H9 (cell line): ENCODE data around the gene RHBDD1. TPM values are rescaled to one million over a fixed set of nuclear protein-coding genes. Genes with fewer than 3 reads are reported as not detected.

ENCODE experiments used
- DNase-seq: peaks from one replicate; pipeline ENCODE4 v3.0.0-alpha.2; 2017
- H2AFZ ChIP-seq: one replicate; pipeline ENCODE4 v1.6.1; 2013; ENCODE audit warnings: mild to moderate bottlenecking, low read length, control low read depth, moderate library complexity
- H2AK5ac ChIP-seq: 2 replicates; pipeline ENCODE4 v1.6.1; 2013; ENCODE audit warnings: low read length, control low read depth, mixed read lengths; ENCODE audit not compliant: insufficient read length
- H2BK120ac ChIP-seq: one replicate; pipeline ENCODE4 v1.6.1; 2013; ENCODE audit warnings: low read depth, mild to moderate bottlenecking, low read length, control low read depth, inconsistent platforms; ENCODE audit not compliant: poor library complexity, severe bottlenecking
- H2BK12ac ChIP-seq: 2 replicates; pipeline ENCODE4 v1.6.1; 2013; ENCODE audit warnings: low read length, control low read depth, mixed read lengths, low read depth; ENCODE audit not compliant: insufficient read length
- H2BK15ac ChIP-seq: 2 replicates; pipeline ENCODE4 v1.6.1; 2013; ENCODE audit warnings: low read depth, low read length, control low read depth
- H2BK20ac ChIP-seq: one replicate; pipeline ENCODE4 v1.6.1; 2013; ENCODE audit warnings: low read depth, mild to moderate bottlenecking, low read length, control low read depth, inconsistent platforms; ENCODE audit not compliant: poor library complexity, severe bottlenecking
- H2BK5ac ChIP-seq: 2 replicates; pipeline ENCODE4 v1.6.1; 2013; ENCODE audit warnings: low read length, control low read depth, mixed read lengths; ENCODE audit not compliant: insufficient read length
- H3K14ac ChIP-seq: 2 replicates; pipeline ENCODE4 v1.6.1; 2013; ENCODE audit warnings: low read length, control low read depth; ENCODE audit not compliant: insufficient read depth
- H3K18ac ChIP-seq: 2 replicates; pipeline ENCODE4 v1.6.1; 2013; ENCODE audit warnings: low read depth, mild to moderate bottlenecking, mixed read lengths, low read length, control low read depth; ENCODE audit not compliant: insufficient read length
- H3K23ac ChIP-seq: 2 replicates; pipeline ENCODE4 v1.6.1; 2013; ENCODE audit warnings: low read length, control low read depth, mixed read lengths, low read depth; ENCODE audit not compliant: insufficient read length
- H3K23me2 ChIP-seq: 2 replicates; pipeline ENCODE4 v1.6.1; 2013; ENCODE audit warnings: low read depth, mild to moderate bottlenecking, mixed read lengths, low read length, control low read depth; ENCODE audit not compliant: insufficient read length, poor library complexity, severe bottlenecking
- H3K27ac ChIP-seq: 2 replicates; pipeline ENCODE4 v1.5.1; 2013; ENCODE audit warnings: low read length, control low read depth, mixed read lengths, low read depth; ENCODE audit not compliant: insufficient read length
- H3K27me3 ChIP-seq: 2 replicates; pipeline ENCODE4 v1.6.1; 2013; ENCODE audit warnings: low read length, control low read depth, inconsistent platforms; ENCODE audit not compliant: insufficient read depth
- H3K4ac ChIP-seq: 2 replicates; pipeline ENCODE4 v1.6.1; 2013; ENCODE audit warnings: low read depth, mild to moderate bottlenecking, control low read depth, inconsistent platforms, low read length, moderate library complexity
- H3K4me1 ChIP-seq: 2 replicates; pipeline ENCODE4 v1.6.1; 2013; ENCODE audit warnings: low read length, control low read depth, inconsistent platforms; ENCODE audit not compliant: insufficient read depth
- H3K4me2 ChIP-seq: 2 replicates; pipeline ENCODE4 v1.6.1; 2013; ENCODE audit warnings: low read length, control low read depth, mixed read lengths; ENCODE audit not compliant: insufficient read length, insufficient read depth
- H3K56ac ChIP-seq: 2 replicates; pipeline ENCODE4 v1.6.1; 2013; ENCODE audit warnings: low read depth, mild to moderate bottlenecking, mixed read lengths, low read length, control low read depth; ENCODE audit not compliant: insufficient read length
- H3K79me1 ChIP-seq: 2 replicates; pipeline ENCODE4 v1.6.1; 2013; ENCODE audit warnings: low read depth, mild to moderate bottlenecking, moderate library complexity, low read length, control low read depth, inconsistent platforms; ENCODE audit not compliant: insufficient read depth, poor library complexity, severe bottlenecking
- H3K79me2 ChIP-seq: 2 replicates; pipeline ENCODE4 v1.6.1; 2013; ENCODE audit warnings: low read length, control low read depth, inconsistent platforms; ENCODE audit not compliant: insufficient read depth
- H3K9ac ChIP-seq: 2 replicates; pipeline ENCODE4 v1.6.1; 2013; ENCODE audit warnings: low read length, control low read depth, mixed read lengths; ENCODE audit not compliant: insufficient read length; ENCODE audit errors: extremely low read depth
- H3K9me3 ChIP-seq: one replicate; pipeline ENCODE4 v1.6.1; 2013; ENCODE audit warnings: low read depth, low read length, inconsistent platforms; ENCODE audit not compliant: control insufficient read depth
- H3T11ph ChIP-seq: one replicate; pipeline ENCODE4 v1.6.1; 2013; ENCODE audit warnings: mild to moderate bottlenecking, low read length, control low read depth, inconsistent platforms
- H4K20me1 ChIP-seq: one replicate; pipeline ENCODE4 v1.6.1; 2013; ENCODE audit not compliant: control insufficient read depth, insufficient read length, insufficient read depth
- H4K5ac ChIP-seq: 2 replicates; pipeline ENCODE4 v1.6.1; 2013; ENCODE audit warnings: low read depth, mild to moderate bottlenecking, mixed read lengths, low read length, control low read depth; ENCODE audit not compliant: insufficient read length
- H4K8ac ChIP-seq: replicated peaks from 2 replicates; pipeline ENCODE4 v1.6.1; 2013; ENCODE audit warnings: low read length, control low read depth, mixed read lengths, low read depth; ENCODE audit not compliant: insufficient read length
- H4K91ac ChIP-seq: 2 replicates; pipeline ENCODE4 v1.6.1; 2013; ENCODE audit warnings: low read depth, mild to moderate bottlenecking, moderate library complexity, mixed read lengths, low read length, control low read depth; ENCODE audit not compliant: insufficient read length
- H3K27ac Mint-ChIP-seq, 3 experiments: 2 replicates in 2 of 3; 3 replicates in 1 of 3; pipeline ENCODE4 v1.8.0; 2020 to 2021; ENCODE audit warnings: mixed read lengths in 3 of 3, mild to moderate bottlenecking in 1 of 3, moderate library complexity in 1 of 3
- H3K27me3 Mint-ChIP-seq: 2 replicates; pipeline ENCODE4 v1.8.0; 2021; ENCODE audit warnings: low read depth, mild to moderate bottlenecking, moderate library complexity, mixed read lengths
- H3K36me3 Mint-ChIP-seq, 3 experiments: 2 replicates in 2 of 3; 3 replicates in 1 of 3; pipeline ENCODE4 v1.8.0; 2020 to 2021; ENCODE audit warnings: low read depth in 3 of 3, mixed read lengths in 3 of 3; ENCODE audit not compliant: insufficient read depth in 1 of 3
- H3K4me1 Mint-ChIP-seq, 2 experiments: 2 replicates each; pipeline ENCODE4 v1.8.0; 2020; ENCODE audit warnings: mixed read lengths in 2 of 2
- H3K4me3 Mint-ChIP-seq, 2 experiments: 2 replicates in 1 of 2; 3 replicates in 1 of 2; pipeline ENCODE4 v1.8.0; 2020 to 2021; ENCODE audit warnings: mild to moderate bottlenecking in 2 of 2, mixed read lengths in 2 of 2, moderate library complexity in 1 of 2
- H3K9me3 Mint-ChIP-seq, 2 experiments: 2 replicates in 1 of 2; 3 replicates in 1 of 2; pipeline ENCODE4 v1.8.0; 2020; ENCODE audit warnings: mild to moderate bottlenecking in 2 of 2, mixed read lengths in 2 of 2, moderate library complexity in 1 of 2
- WGBS: extraction: QIAGEN DNeasy Blood & Tissue Kit; methylation state at CpG from one replicate; pipeline ENCODE4 v1.1.7; 2013; ENCODE audit warnings: missing lambda C conversion rate, low lambda C conversion rate, mixed read lengths; ENCODE audit not compliant: insufficient read length; ENCODE audit errors: extremely low coverage; 5-methylcytosine and 5-hydroxymethylcytosine counted together
- total RNA-seq: library from RNA; stranded (reverse); gene quantifications from 2 replicates; pipeline ENCODE4 v1.2.1, GENCODE V29; 2021
- TF ChIP-seq, protein P1 (sequence below): fragments of 200-600 bp; sonication (generic); conservative IDR thresholded peaks from 3 replicates; pipeline ENCODE4 v1.8.0; 2021; ENCODE audit warnings: antibody characterized with exemption, mild to moderate bottlenecking

The RHBDD1 gene
- total RNA-seq, 1 experiment from 2014 or later, result 24.9 TPM

DNA sequence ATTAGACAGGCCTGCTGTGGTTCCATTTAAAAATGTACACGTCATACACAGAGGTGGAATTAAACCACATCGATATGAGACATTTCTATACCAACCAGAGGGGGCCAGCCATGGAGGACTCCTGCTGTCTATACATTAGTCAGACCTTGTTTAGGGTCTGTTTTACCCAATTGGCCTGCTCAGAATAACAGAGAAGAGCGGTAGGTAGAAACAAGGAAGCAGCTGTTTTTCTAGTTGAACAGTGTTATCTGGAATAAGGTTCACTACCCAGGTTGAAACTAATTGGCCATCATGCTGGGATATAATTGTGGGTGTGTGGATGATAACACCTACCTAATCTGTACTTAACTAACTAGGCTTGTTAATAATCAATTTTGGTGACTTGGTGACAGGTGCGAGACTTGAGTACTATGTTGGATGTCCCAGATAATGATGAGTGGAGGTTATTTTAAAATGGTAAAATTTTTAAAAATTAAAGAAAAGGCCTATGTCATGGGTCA, 47.5 kb downstream of the RHBDD1 start:
- Histone ChIP-seq H2BK15ac (no peak overlapping the region), H2BK20ac (no peak overlapping the region), H3K79me2 (no peaks in the 10 kb centered on the region), H3K27ac (no peak overlapping the region), H4K5ac (no peak overlapping the region), H3K56ac (no peak overlapping the region), H2BK120ac (no peak overlapping the region), H4K8ac (no peak overlapping the region), H3K4me2 (no peak overlapping the region), H2BK12ac (no peak overlapping the region), H3K23me2 (no peaks in the 10 kb centered on the region), H3K23ac (no peak overlapping the region), H3K9ac (no peak overlapping the region), H3K14ac (no peak overlapping the region), H3K4ac (no peak overlapping the region), H3K79me1 (no peaks in the 10 kb centered on the region), H2AK5ac (no peak overlapping the region), H4K91ac (no peak overlapping the region), H3K27me3 (no peaks in the 10 kb centered on the region), H3K18ac (no peak overlapping the region), H2AFZ (no peak overlapping the region), H3K4me1 (no peaks in the 10 kb centered on the region), H2BK5ac (no peak overlapping the region), H3T11ph (no peak overlapping the region), H3K9me3 (no peaks in the 10 kb centered on the region), H4K20me1 (no peaks in the 10 kb centered on the region)
- Mint-ChIP-seq H3K27me3 (no peaks in the 10 kb centered on the region), H3K4me1 (no peaks in the 10 kb centered on the region), H3K4me3 (no peak overlapping the region), H3K36me3 (peaks cover 0 to 5% (median 0%) of the 10 kb centered on the region in 3 experiments; a peak in 2 of 7 replicates), H3K9me3 (peaks cover 0 to 3% of the 10 kb centered on the region in 2 experiments; a peak in 1 of 5 replicates), H3K27ac (0 out of 7 replicates have a peak overlapping the region, but pooled peaks of 1 of the 3 experiments have one; percentile 63)
- no peak for DNase-seq
- WGBS, result no CpG with 5 or more reads among the region's 4 CpGs
- TF ChIP-seq, protein P1, sequence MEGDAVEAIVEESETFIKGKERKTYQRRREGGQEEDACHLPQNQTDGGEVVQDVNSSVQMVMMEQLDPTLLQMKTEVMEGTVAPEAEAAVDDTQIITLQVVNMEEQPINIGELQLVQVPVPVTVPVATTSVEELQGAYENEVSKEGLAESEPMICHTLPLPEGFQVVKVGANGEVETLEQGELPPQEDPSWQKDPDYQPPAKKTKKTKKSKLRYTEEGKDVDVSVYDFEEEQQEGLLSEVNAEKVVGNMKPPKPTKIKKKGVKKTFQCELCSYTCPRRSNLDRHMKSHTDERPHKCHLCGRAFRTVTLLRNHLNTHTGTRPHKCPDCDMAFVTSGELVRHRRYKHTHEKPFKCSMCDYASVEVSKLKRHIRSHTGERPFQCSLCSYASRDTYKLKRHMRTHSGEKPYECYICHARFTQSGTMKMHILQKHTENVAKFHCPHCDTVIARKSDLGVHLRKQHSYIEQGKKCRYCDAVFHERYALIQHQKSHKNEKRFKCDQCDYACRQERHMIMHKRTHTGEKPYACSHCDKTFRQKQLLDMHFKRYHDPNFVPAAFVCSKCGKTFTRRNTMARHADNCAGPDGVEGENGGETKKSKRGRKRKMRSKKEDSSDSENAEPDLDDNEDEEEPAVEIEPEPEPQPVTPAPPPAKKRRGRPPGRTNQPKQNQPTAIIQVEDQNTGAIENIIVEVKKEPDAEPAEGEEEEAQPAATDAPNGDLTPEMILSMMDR, result no peak
